MM.1S (cell line): Measurements from ENCODE around the gene DAP.

Experiments
- DNase-seq: peaks from one replicate; pipeline ENCODE4 v3.0.0-alpha.2; 2015
- H2AFZ ChIP-seq: fragments of 300-600 bp; sonication (generic); 2 replicates; pipeline ENCODE4 v1.6.0; 2016; ENCODE audit warnings: antibody characterized with exemption, low read length
- H3F3A ChIP-seq: fragments of 300-600 bp; sonication (generic); 2 replicates; pipeline ENCODE4 v1.6.1; 2016; ENCODE audit warnings: mild to moderate bottlenecking, antibody characterized with exemption, low read length, moderate library complexity, mixed read lengths; ENCODE audit not compliant: insufficient read depth
- H3K27ac ChIP-seq: fragments of 300-600 bp; sonication (generic); 2 replicates; pipeline ENCODE4 v1.5.1; 2016; ENCODE audit warnings: mild to moderate bottlenecking, low read length
- H3K27me3 ChIP-seq: fragments of 300-600 bp; sonication (generic); replicated peaks from 2 replicates; pipeline ENCODE4 v1.6.0; 2016; ENCODE audit warnings: low read length; ENCODE audit not compliant: insufficient read depth
- H3K36me3 ChIP-seq: fragments of 300-600 bp; sonication (generic); replicated peaks from 2 replicates; pipeline ENCODE4 v1.6.1; 2016; ENCODE audit warnings: mild to moderate bottlenecking, low read length, mixed read lengths; ENCODE audit not compliant: insufficient read depth
- H3K4me1 ChIP-seq: fragments of 300-600 bp; sonication (generic); 2 replicates; pipeline ENCODE4 v1.6.1; 2016; ENCODE audit warnings: low read length, mixed read lengths
- H3K4me2 ChIP-seq: fragments of 300-600 bp; sonication (generic); 2 replicates; pipeline ENCODE4 v1.6.0; 2016; ENCODE audit warnings: low read depth, low read length
- H3K4me3 ChIP-seq: fragments of 300-600 bp; sonication (generic); 2 replicates; pipeline ENCODE4 v1.5.1; 2016; ENCODE audit warnings: low read length, mixed read lengths
- H3K79me2 ChIP-seq: fragments of 300-600 bp; sonication (generic); 2 replicates; pipeline ENCODE4 v1.6.1; 2016; ENCODE audit warnings: mixed run types, low read length, mixed read lengths
- H3K9ac ChIP-seq: fragments of 300-600 bp; sonication (generic); 2 replicates; pipeline ENCODE4 v1.6.1; 2016; ENCODE audit warnings: low read length, mixed read lengths
- H3K9me2 ChIP-seq: fragments of 300-600 bp; sonication (generic); replicated peaks from 2 replicates; pipeline ENCODE4 v1.6.1; 2016; ENCODE audit warnings: mild to moderate bottlenecking, low read length, mixed read lengths; ENCODE audit not compliant: insufficient read depth
- H3K9me3 ChIP-seq: fragments of 300-600 bp; sonication (generic); replicated peaks from 2 replicates; pipeline ENCODE4 v1.6.1; 2016; ENCODE audit warnings: mild to moderate bottlenecking, low read length, mixed read lengths; ENCODE audit not compliant: insufficient read depth
- H4K20me1 ChIP-seq: fragments of 300-600 bp; sonication (generic); 2 replicates; pipeline ENCODE4 v1.6.1; 2016; ENCODE audit warnings: mild to moderate bottlenecking, low read length, moderate library complexity, mixed read lengths; ENCODE audit not compliant: insufficient read depth
- CTCF ChIP-seq: fragments of 300-600 bp; sonication (generic); IDR thresholded peaks from 2 replicates; pipeline ENCODE4 v1.5.1; 2016; ENCODE audit warnings: antibody characterized with exemption, low read length, mixed read lengths
- EZH2 ChIP-seq: fragments of 300-600 bp; sonication (generic); optimal IDR thresholded peaks from 2 replicates; pipeline ENCODE3; 2017; ENCODE audit warnings: low read depth, mild to moderate bottlenecking, antibody characterized with exemption, low read length, mixed read lengths
- EZH2phosphoT487 ChIP-seq: fragments of 300-600 bp; sonication (generic); IDR thresholded peaks from 2 replicates; pipeline ENCODE4 v1.6.1; 2018; ENCODE audit warnings: antibody characterized with exemption, low read length

The DAP gene

GRCh38 chr5:10671041-10672008, 89.7 kb downstream of the DAP start:
- Histone ChIP-seq H3K4me2 (no peak overlapping the region), H3K4me1 (no peaks in the 10 kb centered on the region), H3K9ac (no peak overlapping the region), H2AFZ (no peak overlapping the region), H4K20me1 (no peaks in the 10 kb centered on the region), H3K4me3 (no peak overlapping the region), H3K36me3 (no peaks in the 10 kb centered on the region), H3F3A (no peaks in the 10 kb centered on the region), H3K79me2 (no peaks in the 10 kb centered on the region), H3K27me3 (no peaks in the 10 kb centered on the region), H3K9me2 (no peaks in the 10 kb centered on the region), H3K27ac (no peak overlapping the region), H3K9me3 (no peaks in the 10 kb centered on the region)
- no peak for TF ChIP-seq EZH2phosphoT487
- no peak for TF ChIP-seq CTCF
- no peak for TF ChIP-seq EZH2
- no peak for DNase-seq

- Histone ChIP-seq H3K27ac (no peak overlapping the region), H3K9me2 (no peaks in the 10 kb centered on the region), H3K4me1 (no peaks in the 10 kb centered on the region), H2AFZ (no peak overlapping the region), H3K27me3 (no peaks in the 10 kb centered on the region), H4K20me1 (no peaks in the 10 kb centered on the region), H3K9ac (no peak overlapping the region), H3K4me3 (no peak overlapping the region), H3K36me3 (no peaks in the 10 kb centered on the region), H3F3A (no peaks in the 10 kb centered on the region), H3K9me3 (no peaks in the 10 kb centered on the region), H3K79me2 (no peaks in the 10 kb centered on the region), H3K4me2 (no peak overlapping the region)
- no peak for TF ChIP-seq CTCF
- no peak for TF ChIP-seq EZH2
- no peak for TF ChIP-seq EZH2phosphoT487
- no peak for DNase-seq
Observed at GRCh38 chr5:10669983-10670382, 91.1 kb downstream of the DAP start.

GRCh38 chr5:10668697-10669096, 92.3 kb downstream of the DAP start:
- Histone ChIP-seq H4K20me1 (no peaks in the 10 kb centered on the region), H3K9me3 (no peaks in the 10 kb centered on the region), H3K4me1 (no peaks in the 10 kb centered on the region), H3K27ac (no peak overlapping the region), H3K36me3 (no peaks in the 10 kb centered on the region), H3K4me2 (no peak overlapping the region), H3F3A (no peaks in the 10 kb centered on the region), H2AFZ (no peak overlapping the region), H3K27me3 (no peaks in the 10 kb centered on the region), H3K9ac (no peak overlapping the region), H3K9me2 (no peaks in the 10 kb centered on the region), H3K79me2 (no peaks in the 10 kb centered on the region), H3K4me3 (no peak overlapping the region)
- TF ChIP-seq CTCF (no peak), EZH2 (no peak)
- DNase-seq: no peak
